Activated CD8-positive, alpha-beta memory T cell treated with anti-CD3 and anti-CD28 coated beads, Interleukin-2, amount 50 U/mL, for 24 hours (primary cell): Measurements from ENCODE around the gene UBASH3B.

Experiments
- DNase-seq: peaks from one replicate; pipeline ENCODE4 v3.0.0-alpha.2; 2020; ENCODE audit errors: extremely low read depth

UBASH3B gene

DNA sequence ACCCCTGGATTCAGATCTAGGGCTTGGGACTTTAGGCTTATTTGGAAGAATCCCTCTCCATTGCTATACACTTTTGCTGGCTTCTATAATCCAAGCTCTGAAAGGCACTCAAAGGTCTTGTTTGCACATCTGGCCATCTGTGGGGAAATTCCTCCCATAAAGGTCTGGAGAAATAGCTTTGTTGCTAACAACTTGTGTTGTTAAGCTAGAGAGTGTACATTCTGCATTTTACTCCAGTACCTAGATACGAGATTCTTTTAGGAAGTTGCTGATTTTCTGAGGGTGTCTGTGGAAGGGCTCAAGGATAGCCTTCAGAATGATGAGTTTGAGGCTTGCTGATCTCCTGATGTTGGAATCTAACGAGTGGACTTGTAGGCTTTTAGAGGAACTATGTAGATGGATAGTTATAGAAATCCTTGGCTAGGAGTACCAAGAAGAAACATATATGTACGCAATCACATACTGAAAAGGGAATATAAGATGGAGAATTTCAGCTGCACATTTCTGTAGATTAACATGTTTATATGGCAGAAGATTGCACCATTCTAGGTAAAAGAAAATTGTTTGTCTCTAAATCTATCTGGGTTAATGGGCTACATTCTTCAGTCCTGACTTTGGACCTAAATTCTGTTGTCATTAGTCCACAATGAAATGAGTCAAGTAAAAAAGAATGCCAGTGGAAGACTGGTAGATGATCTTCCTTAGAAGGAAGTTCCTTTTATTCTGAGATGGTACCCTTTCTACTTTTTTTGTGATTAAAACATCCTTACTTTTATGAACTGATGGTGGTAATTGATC is 51.0 kb downstream of the UBASH3B start:
- DNase-seq = no peak

DNA sequence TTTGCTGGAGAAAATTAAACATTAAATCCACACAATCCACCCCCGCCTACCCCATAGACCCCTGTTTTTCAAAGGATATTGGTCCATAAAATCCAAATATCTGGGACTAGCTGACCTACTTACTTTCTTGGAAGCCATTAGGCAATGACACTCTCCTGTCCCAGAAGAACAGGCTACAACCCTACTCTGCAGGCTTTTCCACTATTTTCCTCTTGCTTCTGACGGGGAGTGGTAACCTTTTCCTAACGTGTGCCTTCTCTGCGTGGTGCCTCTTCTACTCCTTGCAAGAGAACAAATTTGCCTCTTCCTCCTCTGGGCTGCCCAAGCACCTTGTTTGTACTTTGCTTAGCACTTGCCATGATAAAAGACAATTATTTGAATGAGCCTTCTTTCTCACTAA is 51.6 kb downstream of the UBASH3B start:
- DNase-seq = no peak

- no peak for DNase-seq
Observed at GRCh38 chr11:122707901-122708300, 52.4 kb downstream of the UBASH3B start.

- no peak for DNase-seq
Observed at GRCh38 chr11:122709039-122709760, 53.7 kb downstream of the UBASH3B start.

GRCh38 chr11:122711362-122711761 is 55.8 kb downstream of the UBASH3B start:
- no peak for DNase-seq

GRCh38 chr11:122711831-122712381 is 56.4 kb downstream of the UBASH3B start:
- no peak for DNase-seq

DNA sequence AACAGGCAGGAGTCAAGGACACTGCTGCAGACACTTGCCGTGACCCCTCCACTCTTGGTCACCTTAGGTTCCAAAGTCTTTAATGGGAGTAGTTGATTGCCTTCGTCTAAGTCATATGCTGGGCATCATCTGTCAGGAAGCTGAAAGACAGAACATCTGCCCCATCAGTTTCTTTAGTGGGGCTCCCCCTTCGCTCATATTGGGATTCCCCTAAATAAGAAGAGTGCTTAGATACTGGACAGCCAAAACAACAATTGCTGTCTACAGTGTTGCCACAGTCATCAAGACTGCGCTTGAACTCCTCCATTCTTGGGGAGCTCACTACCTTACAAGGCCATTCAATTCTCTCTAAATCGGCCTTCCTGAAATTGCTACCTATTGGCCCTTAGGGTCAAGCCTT is 58.5 kb downstream of the UBASH3B start:
- no peak for DNase-seq

DNA sequence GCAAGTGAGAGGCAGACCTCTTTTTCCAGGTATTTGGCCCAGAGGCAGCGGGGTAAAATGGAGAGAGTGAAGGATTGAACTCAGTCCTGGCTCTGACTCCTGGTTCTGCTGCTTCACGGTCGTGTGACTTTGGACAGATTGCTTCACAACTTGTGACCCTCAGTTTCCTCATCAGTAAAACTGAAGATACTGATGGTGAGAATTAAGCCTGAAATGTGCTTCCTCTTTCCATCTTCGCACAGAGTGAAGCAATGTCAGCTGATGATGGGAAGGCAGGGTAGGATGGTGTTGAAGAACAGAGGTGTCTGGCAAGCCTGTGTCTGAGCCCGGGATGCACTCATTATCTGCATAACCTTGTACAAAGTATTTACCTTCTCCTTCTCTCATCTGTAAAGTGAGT is 59.0 kb downstream of the UBASH3B start:
- DNase-seq = no peak

GRCh38 chr11:122715548-122716440 is 60.3 kb downstream of the UBASH3B start:
- no peak for DNase-seq

DNA sequence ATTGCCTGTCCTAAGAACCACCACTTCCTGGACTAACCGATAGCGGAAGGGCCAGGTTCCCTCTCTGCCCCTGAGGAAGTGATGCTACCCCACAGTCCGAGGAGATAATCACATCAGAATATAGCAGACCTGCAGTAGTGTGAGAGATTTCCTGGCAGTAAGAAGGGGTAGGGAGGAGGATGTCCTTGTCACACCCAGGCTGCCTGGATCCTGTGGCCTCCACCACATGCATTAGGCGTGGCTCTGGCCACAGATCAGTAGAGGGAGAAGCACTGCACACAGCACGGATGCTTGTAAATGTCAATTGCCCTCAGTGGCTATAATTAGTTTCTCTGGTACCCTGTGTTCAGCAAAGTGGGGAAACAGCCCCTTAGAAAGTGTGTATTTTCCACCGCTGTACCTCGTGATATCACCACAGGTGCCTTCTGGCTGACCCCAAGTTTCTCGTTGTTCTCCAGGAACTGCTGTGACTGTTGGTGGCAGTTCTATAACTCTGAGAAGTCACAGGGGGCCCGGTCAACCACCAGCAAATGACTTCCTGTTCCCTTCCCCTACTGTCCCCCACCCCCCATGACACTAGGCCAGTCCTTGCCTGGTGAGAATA is 61.8 kb downstream of the UBASH3B start:
- DNase-seq = no peak

DNA sequence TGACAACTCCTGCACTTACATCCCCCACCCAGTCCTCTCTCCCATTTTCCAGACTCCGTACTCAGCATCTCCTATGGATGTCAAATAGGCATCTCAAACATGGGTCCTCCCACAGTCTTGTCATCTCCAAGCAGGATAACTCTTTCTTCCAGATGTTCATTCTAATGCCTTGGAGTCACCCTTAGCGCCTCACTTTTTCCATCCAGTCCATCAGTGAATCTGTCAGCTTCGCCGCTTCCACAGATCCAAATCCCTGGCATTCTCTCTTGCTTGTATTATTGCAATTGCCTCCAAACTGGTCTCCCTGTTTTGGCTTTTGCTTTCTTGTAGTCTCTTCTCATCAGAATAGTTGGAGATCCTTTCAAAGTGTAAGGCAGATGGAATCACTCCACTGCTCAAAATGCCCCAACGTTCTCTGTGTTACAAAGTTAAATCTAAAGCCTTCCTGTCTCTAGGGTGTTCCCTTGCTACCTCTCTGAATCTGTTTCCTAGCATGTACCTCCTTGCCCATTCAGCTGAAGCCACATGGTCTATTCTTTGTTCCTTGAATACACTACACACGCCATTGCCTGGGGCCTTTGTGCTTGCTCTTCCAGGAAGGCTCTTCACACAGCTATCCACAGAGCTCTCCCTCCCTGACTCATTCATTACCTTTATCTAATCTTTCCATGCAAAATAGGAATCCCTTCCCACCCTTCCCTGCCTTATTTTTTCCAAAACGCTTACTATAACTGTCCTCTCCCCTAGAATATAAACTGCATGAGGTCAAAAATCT is 64.8 kb downstream of the UBASH3B start:
- no peak for DNase-seq

DNA sequence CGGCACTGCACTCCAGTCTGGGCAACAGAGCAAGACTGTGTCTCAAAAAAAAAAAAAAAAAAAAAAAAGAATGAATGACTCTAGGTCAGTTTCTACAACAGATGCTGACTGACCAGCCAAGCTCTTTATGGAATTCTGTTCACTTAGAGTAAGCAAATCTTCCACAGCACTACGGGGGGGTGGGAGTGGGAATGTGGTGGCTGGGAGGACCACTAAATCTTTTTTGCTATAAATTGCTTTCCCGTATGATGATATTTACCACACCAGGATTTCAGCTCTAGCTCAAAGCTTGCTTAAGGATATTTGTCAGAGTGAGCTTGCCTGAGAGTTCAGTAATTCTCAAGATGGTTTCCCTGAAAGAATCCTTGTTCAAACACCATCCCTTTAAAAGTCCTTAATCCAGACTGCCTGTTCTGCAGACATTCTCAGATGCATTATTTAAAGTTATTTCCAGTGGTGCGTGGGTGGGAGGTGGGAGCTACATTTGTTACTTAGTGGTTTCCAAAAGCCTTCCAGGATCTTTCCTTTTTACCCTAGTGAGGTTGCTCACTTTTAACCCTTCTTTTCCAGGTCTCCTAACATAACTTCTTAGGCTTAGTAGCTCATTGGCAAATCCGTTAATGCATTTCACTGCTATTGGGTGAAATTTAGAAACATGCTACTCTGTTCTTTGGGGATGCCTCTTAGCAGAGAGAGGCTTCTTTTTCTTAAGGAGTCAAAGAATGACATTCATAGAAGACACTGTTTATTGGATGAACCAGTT is 65.9 kb downstream of the UBASH3B start:
- DNase-seq = no peak

GRCh38 chr11:122721964-122722266 is 66.4 kb downstream of the UBASH3B start:
- DNase-seq = no peak

GRCh38 chr11:122723106-122723505 is 67.6 kb downstream of the UBASH3B start:
- no peak for DNase-seq

DNA sequence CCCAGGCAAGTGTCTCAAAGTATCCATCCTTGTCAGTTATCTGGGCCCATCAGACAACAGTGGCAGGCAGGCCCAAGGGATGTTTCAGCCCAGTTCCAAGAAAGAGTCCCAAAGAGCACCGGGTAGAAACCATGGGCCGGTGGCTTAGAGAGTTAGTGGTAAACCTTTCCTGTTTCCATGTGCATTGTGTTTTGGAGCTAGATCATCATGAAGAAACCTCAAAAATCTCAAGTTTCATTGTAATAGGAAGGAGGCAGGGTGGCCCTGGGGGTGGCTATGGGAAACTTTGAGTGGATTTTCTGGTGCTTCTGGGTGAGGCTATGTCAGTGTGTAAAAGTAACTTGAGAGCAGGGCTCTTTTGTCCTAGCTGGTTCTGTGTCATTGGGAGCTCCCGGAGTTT is 68.1 kb downstream of the UBASH3B start:
- no peak for DNase-seq

- DNase-seq = no peak
Observed at GRCh38 chr11:122724520-122724919, 69.0 kb downstream of the UBASH3B start.

DNA sequence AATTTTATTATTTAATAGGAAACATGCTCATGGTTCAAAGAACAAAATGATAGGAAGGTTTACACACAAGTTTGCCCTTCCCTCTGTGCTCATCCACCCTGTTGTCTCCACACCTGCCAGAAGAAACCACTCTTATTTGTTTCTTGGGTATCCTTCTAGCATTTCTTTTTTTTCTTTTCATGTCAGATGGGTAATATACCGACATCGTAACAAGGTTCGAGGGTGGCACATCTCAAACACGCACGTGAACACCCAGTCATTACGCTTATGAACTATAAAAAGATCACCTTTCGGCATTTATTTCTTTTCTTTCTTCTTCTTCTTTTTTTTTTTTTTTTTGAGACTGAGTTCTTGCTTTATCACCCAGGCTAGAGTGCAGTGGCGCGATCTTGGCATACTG is 70.5 kb downstream of the UBASH3B start:
- DNase-seq = no peak

GRCh38 chr11:122727101-122727929 is 71.8 kb downstream of the UBASH3B start:
- DNase-seq = no peak

GRCh38 chr11:122728561-122728960 is 73.0 kb downstream of the UBASH3B start:
- no peak for DNase-seq
